Right renal cortex interstitium (tissue), 3 donors: ENCODE results near the gene ZMIZ1. TPM values are rescaled to one million over a fixed set of nuclear protein-coding genes. Genes with fewer than 3 reads are reported as not detected.

Experiments
- DNase-seq, 3 donors: peaks; one replicate each; pipeline ENCODE4 v3.0.0-alpha.2; 2013; ENCODE audit warnings: low read depth in 3 of 3, low spot score in 2 of 3
- polyA plus RNA-seq, 3 donors: library from polyadenylated mRNA; unstranded; fragments of 120-200 nt; gene quantifications; one replicate each; pipeline ENCODE4 v1.2.1, GENCODE V29; 2013; ENCODE audit not compliant: insufficient read length in 3 of 3

ZMIZ1 gene
- polyA plus RNA-seq, 3 donors, result 59.3 to 61.1 (median 61.0) TPM

GRCh38 chr10:79292891-79293746 lies 224.4 kb downstream of the ZMIZ1 start:
- DNase-seq, result no peak

- no peak for DNase-seq
Measured at GRCh38 chr10:79293841-79294581, 225.2 kb downstream of the ZMIZ1 start.

- DNase-seq, result no peak
Measured at GRCh38 chr10:79295563-79295962, 226.8 kb downstream of the ZMIZ1 start.

GRCh38 chr10:79296431-79296830 lies 227.7 kb downstream of the ZMIZ1 start:
- no peak for DNase-seq

- no peak for DNase-seq
Measured at GRCh38 chr10:79298403-79299244, 229.9 kb downstream of the ZMIZ1 start.

GRCh38 chr10:79299397-79300241 lies 230.9 kb downstream of the ZMIZ1 start:
- no peak for DNase-seq

- DNase-seq, result no peak
Measured at GRCh38 chr10:79300711-79301110, 231.9 kb downstream of the ZMIZ1 start.

GRCh38 chr10:79301754-79302530 lies 233.2 kb downstream of the ZMIZ1 start:
- no peak for DNase-seq

GRCh38 chr10:79303631-79304478 lies 235.1 kb downstream of the ZMIZ1 start:
- DNase-seq, result no peak

GRCh38 chr10:79304479-79305087 lies 235.8 kb downstream of the ZMIZ1 start:
- no peak for DNase-seq

- no peak for DNase-seq
Measured at GRCh38 chr10:79305515-79305914, 236.7 kb downstream of the ZMIZ1 start.

GRCh38 chr10:79305988-79306387 lies 237.2 kb downstream of the ZMIZ1 start:
- no peak for DNase-seq

GRCh38 chr10:79306644-79307220 lies 238.0 kb downstream of the ZMIZ1 start:
- no peak for DNase-seq

GRCh38 chr10:79308016-79308415 lies 239.2 kb downstream of the ZMIZ1 start:
- no peak for DNase-seq

- no peak for DNase-seq
Measured at GRCh38 chr10:79308969-79309665, 240.4 kb downstream of the ZMIZ1 start.

GRCh38 chr10:79310200-79310865 lies 241.6 kb downstream of the ZMIZ1 start:
- no peak for DNase-seq
